Neural cell (in vitro differentiated cells): ENCODE results near the gene RIPPLY3. TPM values are rescaled to one million over a fixed set of nuclear protein-coding genes. Genes with fewer than 3 reads are reported as not detected.

Experiments
- H2AFZ ChIP-seq: fragments of 200-600, 300-800 bp; sonication (generic), shearing (Covaris generic); 2 replicates; pipeline ENCODE4 v1.6.0; 2014; ENCODE audit warnings: low read depth, mild to moderate bottlenecking, antibody characterized with exemption, low read length, moderate library complexity
- H3F3A ChIP-seq: fragments of 200-600 bp; shearing (Covaris generic); 2 replicates; pipeline ENCODE4 v1.6.1; 2016; ENCODE audit warnings: mild to moderate bottlenecking, moderate library complexity, mixed read lengths, antibody characterized with exemption, low read length; ENCODE audit not compliant: insufficient read depth, poor library complexity, severe bottlenecking
- H3K27ac ChIP-seq: fragments of 200-600, 300-800 bp; sonication (generic), shearing (Covaris generic); 2 replicates; pipeline ENCODE4 v1.5.1; 2014; ENCODE audit warnings: mild to moderate bottlenecking, low read length, moderate library complexity
- H3K27me3 ChIP-seq: fragments of 300-800, 200-600 bp; sonication (generic), shearing (Covaris generic); 2 replicates; pipeline ENCODE4 v1.6.0; 2014; ENCODE audit warnings: mild to moderate bottlenecking, low read depth, low read length, moderate library complexity; ENCODE audit not compliant: insufficient read depth
- H3K36me3 ChIP-seq: fragments of 300-800, 200-600 bp; sonication (generic), shearing (Covaris generic); 2 replicates; pipeline ENCODE4 v1.5.1; 2014; ENCODE audit warnings: mild to moderate bottlenecking, antibody characterized with exemption, low read length, moderate library complexity; ENCODE audit not compliant: insufficient read depth
- H3K4me2 ChIP-seq: fragments of 300-800, 200-600 bp; sonication (generic), shearing (Covaris generic); 2 replicates; pipeline ENCODE4 v1.6.0; 2014; ENCODE audit warnings: mild to moderate bottlenecking, low read length
- H3K4me3 ChIP-seq: fragments of 300-800, 200-600 bp; sonication (generic), shearing (Covaris generic); 2 replicates; pipeline ENCODE4 v1.5.1; 2014; ENCODE audit warnings: mild to moderate bottlenecking, low read length, moderate library complexity
- H3K79me2 ChIP-seq: fragments of 200-600 bp; shearing (Covaris generic); replicated peaks from 2 replicates; pipeline ENCODE4 v1.6.0; 2014; ENCODE audit warnings: mild to moderate bottlenecking, low read length, moderate library complexity; ENCODE audit not compliant: insufficient read depth
- H3K9ac ChIP-seq: fragments of 300-800, 200-600 bp; sonication (generic), shearing (Covaris generic); 2 replicates; pipeline ENCODE4 v1.6.1; 2016; ENCODE audit warnings: mild to moderate bottlenecking, low read length, mixed read lengths
- H3K9me2 ChIP-seq: fragments of 200-600 bp; shearing (Covaris generic); 2 replicates; pipeline ENCODE4 v1.6.1; 2016; ENCODE audit warnings: mild to moderate bottlenecking, low read length, mixed read lengths; ENCODE audit not compliant: insufficient read depth
- H3K9me3 ChIP-seq: fragments of 200-600, 300-800 bp; sonication (generic), shearing (Covaris generic); 2 replicates; pipeline ENCODE4 v1.6.1; 2016; ENCODE audit warnings: mild to moderate bottlenecking, mixed run types, low read length, moderate library complexity, mixed read lengths
- H4K20me1 ChIP-seq: fragments of 200-600 bp; shearing (Covaris generic); 2 replicates; pipeline ENCODE4 v1.6.1; 2016; ENCODE audit warnings: mild to moderate bottlenecking, mixed run types; ENCODE audit not compliant: insufficient read depth
- CTCF ChIP-seq: fragments of 450-650 bp; IDR thresholded peaks from 2 replicates; pipeline ENCODE4 v1.5.1; 2014; ENCODE audit warnings: antibody characterized with exemption, mild to moderate bottlenecking, moderate library complexity; ENCODE audit not compliant: poor library complexity, severe bottlenecking
- EP300 ChIP-seq: fragments of 450-650 bp; conservative IDR thresholded peaks from 2 replicates; pipeline ENCODE4 v1.6.1; 2014; ENCODE audit warnings: antibody characterized with exemption, mild to moderate bottlenecking, moderate library complexity; ENCODE audit not compliant: poor library complexity, severe bottlenecking
- EZH2 ChIP-seq: fragments of 200-600, 300-800 bp; shearing (Covaris generic), sonication (generic); IDR thresholded peaks from 2 replicates; pipeline ENCODE4 v1.6.1; 2014; ENCODE audit warnings: antibody characterized with exemption, low read length, borderline replicate concordance, mild to moderate bottlenecking; ENCODE audit not compliant: insufficient read depth, poor library complexity, severe bottlenecking
- MXI1 ChIP-seq: fragments of 450-650 bp; conservative IDR thresholded peaks from 2 replicates; pipeline ENCODE4 v1.6.1; 2014; ENCODE audit warnings: antibody characterized with exemption, mild to moderate bottlenecking; ENCODE audit not compliant: poor library complexity, severe bottlenecking
- POLR2AphosphoS5 ChIP-seq: IDR thresholded peaks from 2 replicates; pipeline ENCODE4 v1.6.1; 2012
- RAD21 ChIP-seq: fragments of 450-650 bp; conservative IDR thresholded peaks from 2 replicates; pipeline ENCODE4 v1.6.1; 2014; ENCODE audit warnings: antibody characterized with exemption, mild to moderate bottlenecking, moderate library complexity
- SMC3 ChIP-seq: fragments of 450-650 bp; conservative IDR thresholded peaks from 2 replicates; pipeline ENCODE4 v1.6.1; 2014; ENCODE audit warnings: antibody characterized with exemption, mild to moderate bottlenecking, moderate library complexity; ENCODE audit not compliant: poor library complexity
- TAF1 ChIP-seq: IDR thresholded peaks from 2 replicates; pipeline ENCODE4 v1.6.1; 2012; ENCODE audit warnings: low read depth
- polyA plus RNA-seq: library from polyadenylated mRNA; depleted of rRNA; stranded (reverse); fragments of >200 nt; gene quantifications from 2 replicates; pipeline ENCODE4 v1.2.3, GENCODE V29; 2014
- TF ChIP-seq, protein P1 (sequence below): IDR thresholded peaks from 2 replicates; pipeline ENCODE4 v1.6.1; 2012; ENCODE audit warnings: borderline replicate concordance

RIPPLY3 gene
- polyA plus RNA-seq, 1 donor from 2014 or later, result 0.24 TPM

DNA sequence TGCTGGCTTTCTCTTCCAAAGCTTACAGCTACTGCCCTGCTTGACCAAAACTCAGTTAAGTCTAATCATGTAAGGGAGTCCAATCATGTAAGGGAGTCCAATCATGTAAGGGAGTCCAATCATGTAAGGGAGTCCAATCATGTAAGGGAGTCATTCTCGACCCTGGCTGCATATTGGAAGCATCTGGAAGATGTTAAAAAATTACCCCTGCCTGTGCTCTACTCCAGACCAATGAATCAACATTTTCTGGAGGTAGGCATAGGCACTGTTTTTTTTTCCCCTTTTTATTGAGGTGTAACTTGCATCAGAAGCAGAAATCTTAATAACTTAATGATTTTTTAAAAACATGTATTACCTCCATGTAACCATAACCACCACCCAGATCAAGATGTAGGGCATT is 56.9 kb downstream of the RIPPLY3 start:
- peak overlapping the region; percentile 44 for H3K4me3 ChIP-seq
- H3K36me3 ChIP-seq, result no peaks in the 10 kb centered on the region
- H3K4me2 ChIP-seq, result peak overlapping the region; percentile 65
- no peak overlapping the region for H3K9ac ChIP-seq
- H3K9me3 ChIP-seq, result no peaks in the 10 kb centered on the region
- no peaks in the 10 kb centered on the region for H4K20me1 ChIP-seq
- no peaks in the 10 kb centered on the region for H3K9me2 ChIP-seq
- peak overlapping the region; percentile 97 for H3K27ac ChIP-seq
- H3K79me2 ChIP-seq, result peaks cover 5% of the 10 kb centered on the region
- H3F3A ChIP-seq, result peaks cover 5% of the 10 kb centered on the region
- no peaks in the 10 kb centered on the region for H3K27me3 ChIP-seq
- no peak overlapping the region for H2AFZ ChIP-seq
- no peak for TF ChIP-seq TAF1
- no peak for TF ChIP-seq SMC3
- TF ChIP-seq POLR2AphosphoS5, result no peak

- Histone ChIP-seq H3F3A (peaks cover 5% of the 10 kb centered on the region), H3K79me2 (peaks cover 5% of the 10 kb centered on the region), H3K4me2 (no peak overlapping the region), H3K9me2 (no peaks in the 10 kb centered on the region), H4K20me1 (no peaks in the 10 kb centered on the region), H3K27me3 (no peaks in the 10 kb centered on the region), H3K9me3 (no peaks in the 10 kb centered on the region), H3K27ac (peak overlapping the region; percentile 97), H3K9ac (no peak overlapping the region), H3K4me3 (peak overlapping the region; percentile 44), H2AFZ (no peak overlapping the region), H3K36me3 (no peaks in the 10 kb centered on the region)
- TF ChIP-seq MXI1 (no peak), SMC3 (no peak), TAF1 (no peak), RAD21 (no peak), CTCF (no peak), EZH2 (no peak), POLR2AphosphoS5 (no peak), EP300 (no peak)
- TF ChIP-seq, protein P1, sequence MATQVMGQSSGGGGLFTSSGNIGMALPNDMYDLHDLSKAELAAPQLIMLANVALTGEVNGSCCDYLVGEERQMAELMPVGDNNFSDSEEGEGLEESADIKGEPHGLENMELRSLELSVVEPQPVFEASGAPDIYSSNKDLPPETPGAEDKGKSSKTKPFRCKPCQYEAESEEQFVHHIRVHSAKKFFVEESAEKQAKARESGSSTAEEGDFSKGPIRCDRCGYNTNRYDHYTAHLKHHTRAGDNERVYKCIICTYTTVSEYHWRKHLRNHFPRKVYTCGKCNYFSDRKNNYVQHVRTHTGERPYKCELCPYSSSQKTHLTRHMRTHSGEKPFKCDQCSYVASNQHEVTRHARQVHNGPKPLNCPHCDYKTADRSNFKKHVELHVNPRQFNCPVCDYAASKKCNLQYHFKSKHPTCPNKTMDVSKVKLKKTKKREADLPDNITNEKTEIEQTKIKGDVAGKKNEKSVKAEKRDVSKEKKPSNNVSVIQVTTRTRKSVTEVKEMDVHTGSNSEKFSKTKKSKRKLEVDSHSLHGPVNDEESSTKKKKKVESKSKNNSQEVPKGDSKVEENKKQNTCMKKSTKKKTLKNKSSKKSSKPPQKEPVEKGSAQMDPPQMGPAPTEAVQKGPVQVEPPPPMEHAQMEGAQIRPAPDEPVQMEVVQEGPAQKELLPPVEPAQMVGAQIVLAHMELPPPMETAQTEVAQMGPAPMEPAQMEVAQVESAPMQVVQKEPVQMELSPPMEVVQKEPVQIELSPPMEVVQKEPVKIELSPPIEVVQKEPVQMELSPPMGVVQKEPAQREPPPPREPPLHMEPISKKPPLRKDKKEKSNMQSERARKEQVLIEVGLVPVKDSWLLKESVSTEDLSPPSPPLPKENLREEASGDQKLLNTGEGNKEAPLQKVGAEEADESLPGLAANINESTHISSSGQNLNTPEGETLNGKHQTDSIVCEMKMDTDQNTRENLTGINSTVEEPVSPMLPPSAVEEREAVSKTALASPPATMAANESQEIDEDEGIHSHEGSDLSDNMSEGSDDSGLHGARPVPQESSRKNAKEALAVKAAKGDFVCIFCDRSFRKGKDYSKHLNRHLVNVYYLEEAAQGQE, result no peak
These were observed 58.3 kb downstream of the RIPPLY3 start for GRCh38 chr21:37064841-37065240.

DNA sequence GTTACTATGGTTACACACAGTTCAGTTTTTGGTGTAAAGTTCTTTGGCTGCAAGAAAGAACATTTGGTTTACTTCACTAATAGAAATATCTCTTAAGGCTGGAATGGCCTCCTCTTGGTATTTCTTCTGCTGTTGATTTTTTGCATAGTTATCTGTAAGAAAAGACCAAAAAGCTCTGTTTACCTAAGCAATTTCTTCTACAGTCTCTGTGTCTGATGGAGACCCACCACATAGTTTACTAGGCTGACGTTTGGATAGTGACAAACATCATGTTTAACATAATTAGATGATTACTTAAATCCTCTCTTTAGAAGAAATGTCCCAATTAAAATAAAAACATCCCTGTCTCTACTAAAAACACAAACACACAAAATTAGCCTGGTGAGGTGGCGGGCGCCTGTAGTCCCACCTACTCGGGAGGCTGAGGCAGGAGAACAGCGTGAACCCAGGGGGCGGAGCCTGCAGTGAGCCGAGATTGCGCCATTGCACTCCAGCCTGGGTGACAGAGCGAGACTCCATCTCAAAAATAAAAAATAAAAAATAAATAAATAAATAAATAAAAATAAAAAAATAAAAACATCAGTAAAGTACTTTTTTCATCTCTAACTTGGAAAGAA is 59.2 kb downstream of the RIPPLY3 start:
- Histone ChIP-seq H3K9me3 (no peaks in the 10 kb centered on the region), H3K9me2 (no peaks in the 10 kb centered on the region), H3K4me3 (no peak overlapping the region), H3K36me3 (no peaks in the 10 kb centered on the region), H3K79me2 (peaks cover 5% of the 10 kb centered on the region), H3K27ac (no peak overlapping the region), H2AFZ (no peak overlapping the region), H3K9ac (no peak overlapping the region), H3K4me2 (no peak overlapping the region), H3K27me3 (no peaks in the 10 kb centered on the region), H4K20me1 (no peaks in the 10 kb centered on the region), H3F3A (peaks cover 5% of the 10 kb centered on the region)
- TF ChIP-seq EP300, result no peak
- no peak for TF ChIP-seq EZH2
- no peak for TF ChIP-seq TAF1
- TF ChIP-seq RAD21, result no peak
- TF ChIP-seq SMC3, result no peak
- no peak for TF ChIP-seq POLR2AphosphoS5
- no peak for TF ChIP-seq CTCF
- TF ChIP-seq MXI1, result no peak
